Ishikawa (cell line): ENCODE data around the gene RNPEP.

Source experiments
- CEBPB ChIP-seq: IDR thresholded peaks from 2 replicates; pipeline ENCODE4 v1.6.1; 2012
- CREB1 ChIP-seq: IDR thresholded peaks from 2 replicates; pipeline ENCODE4 v1.6.1; 2012; ENCODE audit warnings: low read depth
- EGR1 ChIP-seq: IDR thresholded peaks from 2 replicates; pipeline ENCODE4 v1.6.1; 2012
- EP300 ChIP-seq: IDR thresholded peaks from 2 replicates; pipeline ENCODE4 v1.6.1; 2012; ENCODE audit warnings: borderline replicate concordance
- FOXM1 ChIP-seq: IDR thresholded peaks from 2 replicates; pipeline ENCODE4 v1.6.1; 2012; ENCODE audit warnings: low read depth, borderline replicate concordance
- MAX ChIP-seq: IDR thresholded peaks from 2 replicates; pipeline ENCODE4 v1.6.1; 2012
- NFIC ChIP-seq: IDR thresholded peaks from 2 replicates; pipeline ENCODE4 v1.6.1; 2012
- RAD21 ChIP-seq: IDR thresholded peaks from 2 replicates; pipeline ENCODE4 v1.6.1; 2012; ENCODE audit warnings: low read depth
- REST ChIP-seq: IDR thresholded peaks from 2 replicates; pipeline ENCODE4 v1.6.1; 2012; ENCODE audit warnings: low read depth, mild to moderate bottlenecking
- TAF1 ChIP-seq: IDR thresholded peaks from 2 replicates; pipeline ENCODE4 v1.6.1; 2012; ENCODE audit warnings: low read depth, mild to moderate bottlenecking
- TCF12 ChIP-seq: IDR thresholded peaks from 2 replicates; pipeline ENCODE4 v1.6.1; 2012; ENCODE audit warnings: low read depth
- TEAD4 ChIP-seq: IDR thresholded peaks from 2 replicates; pipeline ENCODE4 v1.6.1; 2012
- USF1 ChIP-seq: IDR thresholded peaks from 2 replicates; pipeline ENCODE4 v1.6.1; 2012
- YY1 ChIP-seq: IDR thresholded peaks from 2 replicates; pipeline ENCODE4 v1.6.1; 2012; ENCODE audit warnings: low read depth
- ZBTB7A ChIP-seq: IDR thresholded peaks from 2 replicates; pipeline ENCODE4 v1.6.1; 2012; ENCODE audit warnings: low read depth

Gene RNPEP

DNA sequence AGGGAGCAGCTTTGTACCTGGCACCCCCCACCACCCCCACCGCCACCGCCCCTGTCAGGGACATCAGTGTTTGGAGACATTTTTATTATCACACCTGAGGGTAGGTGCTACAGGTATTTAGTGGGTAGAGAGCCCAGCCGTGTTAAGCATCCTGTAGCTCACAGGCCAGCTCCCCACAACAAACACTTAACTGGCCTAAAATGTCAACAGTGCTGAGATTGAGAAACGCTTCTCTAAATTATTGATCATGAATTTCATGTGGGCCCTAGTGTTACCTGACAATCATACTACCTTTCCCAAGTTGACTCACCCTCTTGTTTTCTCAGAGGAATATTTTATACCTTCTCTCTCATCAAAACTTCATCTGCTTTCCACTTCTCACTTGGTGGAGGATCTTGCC lies 49.3 kb downstream of the RNPEP start:
- TF ChIP-seq CEBPB (no peak), USF1 (no peak), ZBTB7A (no peak), EP300 (no peak), NFIC (no peak), TAF1 (no peak), RAD21 (no peak)

DNA sequence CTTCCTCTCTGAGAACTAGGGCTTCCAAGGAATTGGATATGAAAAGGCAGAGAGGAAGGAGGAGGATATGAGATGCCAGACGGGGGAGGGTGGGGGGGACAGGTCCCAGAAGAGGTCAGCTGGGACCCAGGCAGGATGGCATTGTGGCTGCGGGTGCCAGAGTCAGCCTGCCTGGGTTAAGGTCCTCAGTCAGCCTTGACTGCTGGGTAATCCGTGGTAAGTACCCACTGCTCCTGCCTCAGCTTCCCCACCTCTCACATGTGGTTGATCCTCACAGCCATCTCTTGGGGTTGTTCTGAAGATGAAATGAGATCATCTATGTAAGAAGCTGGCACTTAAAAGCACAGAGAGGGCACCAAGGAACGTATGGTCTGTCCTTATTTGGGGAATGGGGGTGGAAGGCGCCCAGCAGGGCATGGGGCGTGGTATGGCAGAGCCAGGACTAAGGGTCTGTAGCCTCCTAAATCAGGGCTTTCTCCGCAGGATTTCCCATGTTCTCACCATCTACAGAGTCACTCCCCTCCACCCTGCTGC lies 51.8 kb downstream of the RNPEP start:
- TF ChIP-seq TAF1: no peak
- TF ChIP-seq CREB1: no peak
- TF ChIP-seq ZBTB7A: no peak
- no peak for TF ChIP-seq RAD21
- no peak for TF ChIP-seq TCF12
- no peak for TF ChIP-seq EGR1
- no peak for TF ChIP-seq FOXM1
- no peak for TF ChIP-seq REST

DNA sequence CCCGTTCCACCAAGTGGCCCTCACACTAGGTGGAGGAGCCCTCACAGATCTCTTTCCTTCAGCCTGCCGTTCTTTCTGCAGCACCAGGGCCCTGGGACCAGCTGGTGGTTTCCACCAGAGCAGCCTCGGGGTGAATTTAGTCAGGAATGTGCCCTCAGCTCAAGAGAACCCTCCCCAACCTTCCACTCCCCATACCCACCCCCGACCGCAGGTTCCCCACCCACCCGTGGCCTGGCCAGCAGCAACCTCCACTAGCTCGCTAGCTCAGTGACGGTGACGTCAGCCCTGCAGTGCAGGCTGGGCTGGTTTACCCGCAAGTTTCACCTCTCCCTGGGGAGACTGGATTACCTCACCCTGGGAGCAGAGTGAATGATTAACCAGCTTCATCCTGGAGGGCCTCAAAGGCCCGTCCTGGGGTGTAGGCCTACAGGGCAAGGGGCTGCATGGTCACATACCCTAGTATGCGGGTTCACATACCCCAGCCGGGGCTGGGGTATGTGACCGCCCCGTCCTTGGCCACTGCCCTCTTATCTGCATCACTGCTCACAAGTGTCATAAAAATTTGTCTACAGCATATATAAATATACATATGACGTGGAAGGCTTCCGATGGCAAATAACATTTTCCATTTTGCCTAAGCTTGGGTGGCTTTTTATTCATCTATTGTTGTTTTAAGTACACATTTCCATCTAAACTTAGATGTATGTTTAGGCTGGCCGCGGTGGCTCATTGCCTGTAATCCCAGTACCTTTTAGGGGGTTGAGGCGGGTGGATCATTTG lies 52.4 kb downstream of the RNPEP start:
- TF ChIP-seq TCF12 (peak; percentile 94), YY1 (peak; percentile 43; the same call in 1 of the 2 replicates), MAX (peak; percentile 57; the same call in 1 of the 2 replicates), RAD21 (peak; percentile 28; the same call in 1 of the 2 replicates), EGR1 (peak; percentile 35; the same call in 1 of the 2 replicates), USF1 (0 out of 2 replicates have a peak, but pooled peaks have one; percentile 25), FOXM1 (peak; percentile 78; the same call in 1 of the 2 replicates), REST (no peak), TEAD4 (peak; percentile 89), TAF1 (no peak), NFIC (peak; percentile 87), EP300 (peak; percentile 92), CREB1 (no peak), CEBPB (peak; percentile 87), ZBTB7A (no peak)

GRCh38 chr1:202036595-202037387 lies 54.3 kb downstream of the RNPEP start:
- no peak for TF ChIP-seq TAF1
- TF ChIP-seq MAX: no peak
- no peak for TF ChIP-seq FOXM1
- no peak for TF ChIP-seq RAD21
- no peak for TF ChIP-seq TEAD4
- TF ChIP-seq USF1: no peak
- TF ChIP-seq CEBPB: no peak
- TF ChIP-seq ZBTB7A: no peak
- TF ChIP-seq EGR1: no peak
- no peak for TF ChIP-seq REST
- no peak for TF ChIP-seq CREB1
- no peak for TF ChIP-seq NFIC
- no peak for TF ChIP-seq TCF12
- TF ChIP-seq YY1: no peak
- no peak for TF ChIP-seq EP300
